Neural crest cell (in vitro differentiated cells): Measurements from ENCODE around the gene PTPRO. TPM values are rescaled to one million over a fixed set of nuclear protein-coding genes. Genes with fewer than 3 reads are reported as not detected.

Experiments used
- DNase-seq: peaks from one replicate; pipeline ENCODE4 v3.0.0; 2021; ENCODE audit warnings: low read depth, mixed read lengths, low spot score
- H3K27ac Mint-ChIP-seq: one replicate; pipeline ENCODE4 v1.8.0; 2021; ENCODE audit warnings: mild to moderate bottlenecking, mixed read lengths; ENCODE audit not compliant: unreplicated experiment
- H3K27me3 Mint-ChIP-seq: 2 replicates; pipeline ENCODE4 v1.8.0; 2021; ENCODE audit warnings: low read depth, mild to moderate bottlenecking, mixed read lengths
- H3K36me3 Mint-ChIP-seq: 2 replicates; pipeline ENCODE4 v1.8.0; 2021; ENCODE audit warnings: low read depth, mild to moderate bottlenecking, mixed read lengths
- H3K4me1 Mint-ChIP-seq: 2 replicates; pipeline ENCODE4 v1.8.0; 2021; ENCODE audit warnings: mixed read lengths
- H3K4me3 Mint-ChIP-seq: one replicate; pipeline ENCODE4 v1.8.0; 2021; ENCODE audit warnings: mild to moderate bottlenecking, mixed read lengths
- H3K9me3 Mint-ChIP-seq: 2 replicates; pipeline ENCODE4 v1.8.0; 2021; ENCODE audit warnings: mixed read lengths
- total RNA-seq: library from RNA; stranded (reverse); gene quantifications from 2 replicates; pipeline ENCODE4 v1.2.1, GENCODE V29; 2021
- TF ChIP-seq, protein P1 (sequence below): fragments of 200-600 bp; sonication (generic); conservative IDR thresholded peaks from 2 replicates; pipeline ENCODE4 v1.5.0; 2021; ENCODE audit warnings: antibody characterized with exemption, mild to moderate bottlenecking

Gene PTPRO
- total RNA-seq, 1 donor from 2014 or later, result 3.1 TPM

DNA sequence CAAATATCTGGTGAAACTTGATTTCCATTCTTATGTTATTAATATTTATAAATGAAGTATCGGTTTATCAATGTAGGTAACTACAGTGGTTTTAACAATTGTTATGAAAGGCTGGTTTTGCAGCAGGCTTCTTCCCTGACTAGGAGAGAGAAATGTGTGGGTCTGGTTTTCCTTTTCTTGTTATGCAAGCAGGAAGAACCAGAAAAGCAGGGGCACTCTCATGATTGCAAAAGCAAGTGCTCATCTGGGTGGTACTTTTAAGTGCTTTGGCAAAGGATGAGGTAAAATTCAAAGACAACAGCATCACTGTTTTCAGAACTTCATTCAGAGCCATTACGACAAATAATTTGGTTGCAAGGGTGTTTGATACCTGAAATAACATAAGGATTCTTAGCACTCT is 105.6 kb downstream of the PTPRO start:
- H3K36me3 Mint-ChIP-seq, result no peaks in the 10 kb centered on the region
- no peak overlapping the region for H3K27ac Mint-ChIP-seq
- H3K9me3 Mint-ChIP-seq, result peaks cover 3% of the 10 kb centered on the region
- no peak overlapping the region for H3K4me3 Mint-ChIP-seq
- TF ChIP-seq, protein P1, sequence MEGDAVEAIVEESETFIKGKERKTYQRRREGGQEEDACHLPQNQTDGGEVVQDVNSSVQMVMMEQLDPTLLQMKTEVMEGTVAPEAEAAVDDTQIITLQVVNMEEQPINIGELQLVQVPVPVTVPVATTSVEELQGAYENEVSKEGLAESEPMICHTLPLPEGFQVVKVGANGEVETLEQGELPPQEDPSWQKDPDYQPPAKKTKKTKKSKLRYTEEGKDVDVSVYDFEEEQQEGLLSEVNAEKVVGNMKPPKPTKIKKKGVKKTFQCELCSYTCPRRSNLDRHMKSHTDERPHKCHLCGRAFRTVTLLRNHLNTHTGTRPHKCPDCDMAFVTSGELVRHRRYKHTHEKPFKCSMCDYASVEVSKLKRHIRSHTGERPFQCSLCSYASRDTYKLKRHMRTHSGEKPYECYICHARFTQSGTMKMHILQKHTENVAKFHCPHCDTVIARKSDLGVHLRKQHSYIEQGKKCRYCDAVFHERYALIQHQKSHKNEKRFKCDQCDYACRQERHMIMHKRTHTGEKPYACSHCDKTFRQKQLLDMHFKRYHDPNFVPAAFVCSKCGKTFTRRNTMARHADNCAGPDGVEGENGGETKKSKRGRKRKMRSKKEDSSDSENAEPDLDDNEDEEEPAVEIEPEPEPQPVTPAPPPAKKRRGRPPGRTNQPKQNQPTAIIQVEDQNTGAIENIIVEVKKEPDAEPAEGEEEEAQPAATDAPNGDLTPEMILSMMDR, result no peak
- no peaks in the 10 kb centered on the region for H3K4me1 Mint-ChIP-seq
- no peak for DNase-seq
- H3K27me3 Mint-ChIP-seq, result peaks cover 24% of the 10 kb centered on the region

DNA sequence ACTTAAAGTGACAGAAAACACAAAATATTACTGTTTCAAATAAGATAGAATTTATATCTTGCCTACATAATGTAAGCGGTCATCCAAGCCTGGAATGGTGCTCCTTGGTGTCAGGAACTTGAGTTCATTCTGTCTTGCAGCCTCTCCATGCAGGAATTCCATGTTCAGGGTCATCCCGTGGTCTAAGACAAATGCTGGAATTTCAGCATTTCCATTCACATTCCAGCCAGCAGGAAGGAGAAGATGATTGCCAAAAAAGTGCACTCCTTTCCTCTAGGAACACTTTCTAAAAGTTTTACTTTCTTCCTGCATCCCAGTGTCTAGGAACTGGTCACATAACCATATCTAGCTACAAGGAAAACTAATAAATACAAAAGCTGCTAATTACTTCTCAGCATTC is 106.3 kb downstream of the PTPRO start:
- no peak for DNase-seq
- H3K4me3 Mint-ChIP-seq, result no peak overlapping the region
- peaks cover 26% of the 10 kb centered on the region for H3K27me3 Mint-ChIP-seq
- no peaks in the 10 kb centered on the region for H3K4me1 Mint-ChIP-seq
- no peaks in the 10 kb centered on the region for H3K36me3 Mint-ChIP-seq
- H3K9me3 Mint-ChIP-seq, result peaks cover 3% of the 10 kb centered on the region
- H3K27ac Mint-ChIP-seq, result no peak overlapping the region
- TF ChIP-seq, protein P1, result no peak

DNA sequence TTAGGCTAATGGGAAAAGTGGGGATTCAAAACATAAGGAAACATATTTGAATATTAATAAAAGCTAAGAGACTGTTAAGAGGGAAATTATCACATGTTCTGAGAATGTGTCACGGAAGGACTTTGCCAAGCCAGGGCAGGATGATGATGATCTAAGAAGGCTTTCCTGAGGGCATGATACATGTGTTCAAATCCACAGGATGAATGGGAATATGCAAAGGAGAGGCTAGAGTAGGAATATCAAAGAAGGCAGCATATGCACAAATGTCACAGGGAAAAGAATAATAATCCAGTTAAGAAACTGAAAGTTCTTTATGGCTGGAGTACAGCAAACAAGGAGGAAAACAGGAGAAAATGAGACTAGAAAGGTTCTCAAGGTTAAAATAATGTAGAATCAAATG is 107.0 kb downstream of the PTPRO start:
- Mint-ChIP-seq H3K27me3 (peaks cover 26% of the 10 kb centered on the region), H3K4me3 (no peak overlapping the region), H3K4me1 (no peaks in the 10 kb centered on the region), H3K36me3 (no peaks in the 10 kb centered on the region), H3K9me3 (peaks cover 3% of the 10 kb centered on the region), H3K27ac (no peak overlapping the region)
- TF ChIP-seq, protein P1, result no peak
- no peak for DNase-seq

DNA sequence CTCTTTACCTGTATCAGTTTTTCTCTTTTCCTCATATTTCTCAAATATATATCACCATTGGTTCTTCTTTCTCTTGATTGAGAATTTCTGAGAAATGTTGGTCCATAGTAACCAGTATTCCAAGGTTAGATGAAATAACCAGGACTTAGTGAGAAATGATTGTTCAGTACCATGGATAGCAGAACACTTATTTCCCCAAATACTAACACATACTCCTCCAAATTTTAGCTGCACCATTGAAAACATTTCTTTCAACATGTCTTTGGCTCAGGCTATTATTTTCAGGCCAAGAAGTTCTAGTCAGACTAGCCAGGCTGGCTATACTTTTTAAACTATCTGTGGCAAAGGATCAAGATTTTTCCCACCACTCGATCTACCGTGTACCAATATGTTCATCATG is 113.3 kb downstream of the PTPRO start:
- Mint-ChIP-seq H3K27ac (no peak overlapping the region), H3K4me1 (no peaks in the 10 kb centered on the region), H3K9me3 (peaks cover 11% of the 10 kb centered on the region), H3K36me3 (no peaks in the 10 kb centered on the region), H3K27me3 (peaks cover 25% of the 10 kb centered on the region), H3K4me3 (no peak overlapping the region)
- TF ChIP-seq, protein P1, result no peak
- no peak for DNase-seq

DNA sequence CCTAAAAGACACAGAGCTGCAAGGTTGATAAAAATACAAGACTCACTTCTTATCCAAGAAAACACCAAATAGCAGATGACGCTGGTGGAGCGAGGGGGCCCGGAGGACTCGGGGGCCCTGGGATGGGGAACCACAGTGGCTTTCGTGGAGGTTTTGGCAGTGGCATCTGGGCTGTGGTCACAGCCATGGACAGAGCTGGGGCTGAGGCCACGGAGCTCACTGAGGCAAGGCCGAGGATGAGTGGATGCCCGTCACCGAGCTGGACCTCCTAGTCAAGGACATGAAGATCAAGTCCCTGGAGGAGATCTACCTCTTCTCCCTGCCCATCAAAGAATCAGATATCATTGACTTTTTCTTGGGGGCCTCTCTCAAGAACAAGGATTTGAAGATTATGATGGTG is 117.2 kb downstream of the PTPRO start:
- no peak overlapping the region for H3K4me3 Mint-ChIP-seq
- H3K27ac Mint-ChIP-seq, result no peak overlapping the region
- TF ChIP-seq, protein P1, result no peak
- H3K36me3 Mint-ChIP-seq, result no peaks in the 10 kb centered on the region
- peaks cover 16% of the 10 kb centered on the region for H3K27me3 Mint-ChIP-seq
- H3K9me3 Mint-ChIP-seq, result peaks cover 15% of the 10 kb centered on the region
- H3K4me1 Mint-ChIP-seq, result no peaks in the 10 kb centered on the region
- no peak for DNase-seq

DNA sequence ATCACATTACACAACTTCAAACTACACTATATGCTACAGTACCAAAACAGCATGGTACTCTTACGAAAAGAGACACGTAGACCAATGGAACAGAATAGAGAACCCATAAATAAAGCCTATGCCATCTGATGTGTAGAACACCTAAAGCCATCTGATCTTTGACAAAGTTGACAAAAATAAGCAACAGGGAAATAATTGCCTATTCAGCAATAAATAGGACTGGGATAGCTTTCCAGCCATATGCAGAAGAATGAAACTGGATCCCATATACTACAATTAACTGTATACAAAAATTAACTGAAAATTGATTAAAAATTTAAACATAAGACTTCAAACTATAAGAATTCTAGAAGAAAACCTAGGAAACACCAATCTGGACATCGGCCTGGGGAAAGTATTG is 120.7 kb downstream of the PTPRO start:
- TF ChIP-seq, protein P1, result no peak
- Mint-ChIP-seq H3K36me3 (no peaks in the 10 kb centered on the region), H3K27ac (no peak overlapping the region), H3K9me3 (peaks cover 12% of the 10 kb centered on the region), H3K4me1 (no peaks in the 10 kb centered on the region), H3K27me3 (peaks cover 5% of the 10 kb centered on the region), H3K4me3 (no peak overlapping the region)
- no peak for DNase-seq
